ENCODE measurements around the gene DCX.

DNA sequence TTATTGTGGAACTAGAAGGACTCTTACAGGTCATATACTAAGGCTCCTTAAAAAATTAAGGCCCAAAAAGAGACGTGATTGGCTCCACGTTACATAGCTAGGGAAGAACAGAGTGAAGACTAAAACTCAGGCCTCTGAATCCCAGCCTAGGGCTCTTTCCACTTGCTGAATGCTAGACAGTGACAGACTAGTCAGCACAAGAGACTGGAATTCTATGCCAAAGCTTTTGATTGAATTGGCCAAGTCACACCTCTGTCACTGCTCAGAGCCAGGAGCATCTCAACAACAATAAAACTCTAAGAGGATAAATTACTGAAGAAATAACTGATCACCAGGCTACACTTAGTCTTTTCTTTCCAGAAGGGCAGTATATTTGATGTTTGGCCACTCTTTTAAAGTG is 16.8 kb downstream of the DCX start:
- TF ChIP-seq POLR2A (IDR thresholded peaks at IDR 0.05): no peak
- TF ChIP-seq, protein P1, sequence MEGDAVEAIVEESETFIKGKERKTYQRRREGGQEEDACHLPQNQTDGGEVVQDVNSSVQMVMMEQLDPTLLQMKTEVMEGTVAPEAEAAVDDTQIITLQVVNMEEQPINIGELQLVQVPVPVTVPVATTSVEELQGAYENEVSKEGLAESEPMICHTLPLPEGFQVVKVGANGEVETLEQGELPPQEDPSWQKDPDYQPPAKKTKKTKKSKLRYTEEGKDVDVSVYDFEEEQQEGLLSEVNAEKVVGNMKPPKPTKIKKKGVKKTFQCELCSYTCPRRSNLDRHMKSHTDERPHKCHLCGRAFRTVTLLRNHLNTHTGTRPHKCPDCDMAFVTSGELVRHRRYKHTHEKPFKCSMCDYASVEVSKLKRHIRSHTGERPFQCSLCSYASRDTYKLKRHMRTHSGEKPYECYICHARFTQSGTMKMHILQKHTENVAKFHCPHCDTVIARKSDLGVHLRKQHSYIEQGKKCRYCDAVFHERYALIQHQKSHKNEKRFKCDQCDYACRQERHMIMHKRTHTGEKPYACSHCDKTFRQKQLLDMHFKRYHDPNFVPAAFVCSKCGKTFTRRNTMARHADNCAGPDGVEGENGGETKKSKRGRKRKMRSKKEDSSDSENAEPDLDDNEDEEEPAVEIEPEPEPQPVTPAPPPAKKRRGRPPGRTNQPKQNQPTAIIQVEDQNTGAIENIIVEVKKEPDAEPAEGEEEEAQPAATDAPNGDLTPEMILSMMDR (IDR thresholded peaks at IDR 0.05): no peak

All from body of pancreas (tissue), 4 donors.